ENCODE data around the gene ARHGAP10.
A peak's percentile ranks its signal among the peaks of the same experiment; 100 is the strongest.

The ARHGAP10 gene

GRCh38 chr4:148110169-148110568 is 378.3 kb downstream of the ARHGAP10 start:
- DNase-seq: no peak

- DNase-seq: no peak
Measured at GRCh38 chr4:148112231-148112982, 380.5 kb downstream of the ARHGAP10 start.

GRCh38 chr4:148114436-148114835 is 382.5 kb downstream of the ARHGAP10 start:
- DNase-seq: no peak

DNA sequence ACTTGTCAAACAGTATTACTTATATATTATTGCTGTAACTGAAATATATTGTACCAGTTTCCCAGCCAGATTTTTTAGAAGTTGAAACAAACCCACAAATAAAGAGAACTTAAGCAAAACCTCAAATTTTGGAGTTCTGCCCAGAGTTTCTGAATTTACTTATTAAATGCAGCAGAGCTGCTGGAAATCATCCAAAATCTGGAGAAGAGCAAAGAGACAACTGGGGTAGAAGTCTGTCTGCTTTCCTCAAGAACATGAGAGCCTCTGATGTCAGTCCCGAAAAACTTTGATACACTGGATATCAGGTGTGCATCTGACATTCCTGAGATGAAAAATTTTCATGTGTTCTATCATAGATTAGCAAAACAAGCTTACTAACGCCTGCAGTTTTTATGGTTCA is 384.4 kb downstream of the ARHGAP10 start:
- DNase-seq: peak; percentile 90

DNA sequence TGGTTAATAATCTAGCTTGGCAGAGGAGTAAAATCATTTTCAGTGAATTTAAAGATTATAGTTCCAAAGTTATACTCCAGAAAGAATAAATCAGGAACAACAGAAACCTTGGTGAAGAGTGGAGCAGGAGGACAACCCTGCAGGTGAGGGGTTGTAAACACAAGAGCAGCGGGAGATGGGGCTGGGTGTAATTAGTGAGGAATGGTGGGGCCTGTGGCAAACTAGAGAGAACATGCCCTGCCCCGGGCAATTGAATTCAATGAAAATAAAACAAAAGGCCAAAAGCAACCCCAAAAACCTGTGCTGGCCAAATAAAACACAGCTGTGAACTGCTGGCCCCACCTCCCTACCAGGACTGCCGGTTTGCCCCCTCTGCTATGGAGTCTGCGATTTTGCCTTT is 385.1 kb downstream of the ARHGAP10 start:
- DNase-seq: no peak

DNA sequence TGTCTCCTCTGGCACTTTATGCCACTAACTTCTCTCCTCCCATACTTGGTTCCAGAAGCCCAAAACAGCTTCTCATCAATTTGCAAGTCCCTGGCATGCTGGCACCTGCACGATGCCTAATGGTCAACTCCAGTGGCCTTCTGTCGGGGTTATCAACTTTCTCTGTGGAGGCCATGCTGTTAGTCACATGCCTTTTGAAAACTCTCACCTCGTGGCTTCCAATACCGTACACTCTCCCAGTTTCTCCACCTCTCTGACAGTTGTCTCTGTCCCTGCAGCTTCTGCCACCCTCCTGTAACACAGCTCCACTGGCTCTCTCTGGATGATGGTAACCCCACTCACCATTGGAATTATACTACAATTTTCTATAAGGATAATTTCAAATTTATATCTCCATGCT is 386.3 kb downstream of the ARHGAP10 start:
- no peak for DNase-seq

DNA sequence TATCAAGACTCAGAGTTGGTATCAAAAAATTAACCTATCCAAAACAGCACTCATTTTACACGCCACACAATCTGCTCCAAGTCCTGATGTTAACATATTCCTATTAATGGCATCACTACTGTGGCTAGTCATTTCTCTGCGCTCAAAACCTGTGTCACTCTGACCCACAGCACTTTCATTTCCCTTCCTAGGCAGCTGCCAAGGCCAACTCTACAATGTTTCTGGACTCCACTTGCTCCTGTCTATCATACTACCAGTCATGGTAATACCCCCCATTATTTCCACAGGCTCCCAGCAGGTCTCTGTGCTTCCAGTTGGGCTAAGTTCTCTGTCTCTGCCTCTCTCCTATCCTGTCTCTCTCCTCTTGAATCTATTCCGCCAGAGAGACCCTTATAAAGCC is 386.7 kb downstream of the ARHGAP10 start:
- no peak for DNase-seq

- DNase-seq: no peak
Measured at GRCh38 chr4:148120216-148120615, 388.3 kb downstream of the ARHGAP10 start.

Data from NCI-H446 treated with DMSO at 0.1 percent for 48 hours (cell line).